ENCODE data around the gene TRAF3IP1. TPM values are rescaled to one million over a fixed set of nuclear protein-coding genes. Genes with fewer than 3 reads are reported as not detected.

The TRAF3IP1 gene
- total and polyA plus RNA-seq, 2 of the 13 experiments (the other 11 are each of a cell fraction or from before 2014, with no cell fraction given): 4.1 to 12.9 TPM

DNA sequence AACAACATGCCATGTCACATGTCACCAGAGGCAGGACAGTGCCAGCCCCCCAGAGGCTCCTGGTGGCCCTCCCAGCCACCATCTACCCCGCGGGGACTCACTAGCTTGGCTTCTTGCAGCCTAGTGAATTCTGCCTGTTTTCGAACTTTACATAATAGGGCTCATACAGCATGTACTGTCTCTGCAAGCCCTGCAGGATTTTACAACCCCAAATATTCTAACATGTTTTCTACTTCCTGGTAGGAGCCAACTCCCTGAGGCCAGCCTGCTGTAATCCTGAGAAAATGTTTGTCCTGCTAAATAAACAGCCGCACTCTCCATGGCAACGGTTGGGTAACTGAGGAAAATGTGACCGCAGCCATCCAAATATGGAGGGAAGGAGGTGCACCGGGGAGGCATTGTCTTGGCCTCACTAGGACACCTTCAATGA, 34.6 kb upstream of the TRAF3IP1 start (continued):
- TF ChIP-seq REL (CRISPR knock-in tag; conservative IDR thresholded peaks at IDR 0.05): no peak
- peak; percentile 74; the same call in 1 of the 2 replicates for TF ChIP-seq ZNF264 (CRISPR knock-in tag; IDR thresholded peaks at IDR 0.05)
- no peak for TF ChIP-seq DBP (CRISPR knock-in tag; IDR thresholded peaks at IDR 0.05; ENCODE audit: not compliant biosample characterization)
- TF ChIP-seq ARID2 (CRISPR knock-in tag; IDR thresholded peaks at IDR 0.05; ENCODE audit: borderline replicate concordance): no peak
- peak; percentile 70 for TF ChIP-seq CHD4 (IDR thresholded peaks at IDR 0.05; ENCODE audit: borderline replicate concordance, low read length)
- TF ChIP-seq NONO (IDR thresholded peaks at IDR 0.05): no peak
- TF ChIP-seq NONO (CRISPR knock-in tag; conservative IDR thresholded peaks at IDR 0.05): peak; percentile 70
- TF ChIP-seq E2F5 (CRISPR knock-in tag; conservative IDR thresholded peaks at IDR 0.05): no peak
- TF ChIP-seq ZNF251 (CRISPR knock-in tag; IDR thresholded peaks at IDR 0.05): no peak
- TF ChIP-seq ZFP41 (CRISPR knock-in tag; IDR thresholded peaks at IDR 0.05; ENCODE audit: borderline replicate concordance): no peak
- no peak for TF ChIP-seq ZNF407 (CRISPR knock-in tag; IDR thresholded peaks at IDR 0.05; ENCODE audit: not compliant biosample characterization)
- no peak for TF ChIP-seq CENPT (CRISPR knock-in tag; IDR thresholded peaks at IDR 0.05; ENCODE audit: low read depth)
- no peak for TF ChIP-seq ZNF296 (CRISPR knock-in tag; conservative IDR thresholded peaks at IDR 0.05)
- TF ChIP-seq EED (CRISPR knock-in tag; IDR thresholded peaks at IDR 0.05): 0 out of 2 replicates have a peak, but pooled peaks have one; percentile 38
- no peak for TF ChIP-seq ZFP36L2 (CRISPR knock-in tag; IDR thresholded peaks at IDR 0.05)
- no peak for TF ChIP-seq ZNF558 (CRISPR knock-in tag; IDR thresholded peaks at IDR 0.05; ENCODE audit: borderline replicate concordance)
- TF ChIP-seq ZNF589 (CRISPR knock-in tag; conservative IDR thresholded peaks at IDR 0.05): no peak
- TF ChIP-seq, protein P1, sequence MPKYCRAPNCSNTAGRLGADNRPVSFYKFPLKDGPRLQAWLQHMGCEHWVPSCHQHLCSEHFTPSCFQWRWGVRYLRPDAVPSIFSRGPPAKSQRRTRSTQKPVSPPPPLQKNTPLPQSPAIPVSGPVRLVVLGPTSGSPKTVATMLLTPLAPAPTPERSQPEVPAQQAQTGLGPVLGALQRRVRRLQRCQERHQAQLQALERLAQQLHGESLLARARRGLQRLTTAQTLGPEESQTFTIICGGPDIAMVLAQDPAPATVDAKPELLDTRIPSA (CRISPR knock-in tag; IDR thresholded peaks at IDR 0.05; ENCODE audit: borderline replicate concordance): no peak
- no peak for TF ChIP-seq SYNCRIP (IDR thresholded peaks at IDR 0.05; ENCODE audit: insufficient read depth, low read depth, low read length)
- TF ChIP-seq ZMAT3 (CRISPR knock-in tag; conservative IDR thresholded peaks at IDR 0.05): no peak
- TF ChIP-seq HOXA3 (CRISPR knock-in tag; IDR thresholded peaks at IDR 0.05): peak; percentile 86
